Lower lobe of right lung (tissue), 2 donors: ENCODE results near the gene ITGA2. TPM values are rescaled to one million over a fixed set of nuclear protein-coding genes. Genes with fewer than 3 reads are reported as not detected.

Experiments used
- ATAC-seq, 2 donors: fragments of 200-7000 bp; cut with Tn5 transposase; one replicate each; pipeline ENCODE4 v1.9.1; 2020 to 2022; ENCODE audit warnings: mild to moderate bottlenecking in 2 of 2, moderate library complexity in 2 of 2
- DNase-seq: peaks from one replicate; pipeline ENCODE4 v3.0.0-alpha.2; 2020
- H3K27ac ChIP-seq: fragments of 200-600 bp; one replicate; pipeline ENCODE4 v1.8.0; 2022
- H3K27me3 ChIP-seq: fragments of 200-600 bp; one replicate; pipeline ENCODE4 v1.8.0; 2022; ENCODE audit warnings: low read depth
- H3K36me3 ChIP-seq: fragments of 200-600 bp; one replicate; pipeline ENCODE4 v1.8.0; 2022; ENCODE audit warnings: mild to moderate bottlenecking
- H3K4me1 ChIP-seq: fragments of 200-600 bp; one replicate; pipeline ENCODE4 v1.8.0; 2022
- H3K4me3 ChIP-seq: fragments of 200-600 bp; one replicate; pipeline ENCODE4 v1.8.0; 2022; ENCODE audit warnings: mild to moderate bottlenecking
- H3K9me3 ChIP-seq: fragments of 200-600 bp; one replicate; pipeline ENCODE4 v1.8.0; 2022
- intact Hi-C: fragments of 100-400 bp; cut with DNase I; formaldehyde crosslinking; loops from one replicate; pipeline ENCODE4 v1.11.0; 2022
- total RNA-seq: library from RNA; stranded (reverse); fragmentation: NEBNext Ultra II Directional; extraction: Animal tissue kit (Norgen Biotek cat#: 25700); gene quantifications from one replicate; pipeline ENCODE4 v1.2.1, GENCODE V29; 2021
- TF ChIP-seq, protein P1 (sequence below): fragments of 200-600 bp; IDR thresholded peaks from one replicate; pipeline ENCODE4 v1.8.0; 2022; ENCODE audit warnings: antibody characterized with exemption, mild to moderate bottlenecking
- donor health status: DM: no; HTN: yes; CAD: no; lungs with severe emphysema.

Gene ITGA2
- total RNA-seq, 1 donor from 2014 or later: 7.4 TPM

DNA sequence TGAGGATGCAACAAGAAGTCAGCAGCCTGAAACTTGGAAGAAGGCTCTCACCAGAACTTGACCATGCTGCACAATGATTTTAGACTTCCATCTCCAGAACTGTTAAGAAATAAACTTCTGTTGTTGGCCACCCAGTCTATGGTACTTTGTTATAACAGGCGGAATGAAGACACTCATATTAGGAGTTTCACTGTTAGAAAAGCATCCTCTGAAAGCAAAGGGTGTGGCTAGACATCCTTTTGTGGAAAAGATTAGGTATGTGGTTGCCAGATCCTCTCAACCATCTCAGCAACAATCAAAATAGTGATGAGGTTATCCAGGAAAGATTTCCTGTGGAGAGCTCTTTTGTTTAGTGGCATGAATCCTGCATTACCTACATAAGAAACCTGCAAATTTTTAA is 20.7 kb downstream of the ITGA2 start:
- DNase-seq: no peak
- H3K27ac ChIP-seq: no peak overlapping the region
- no peaks in the 10 kb centered on the region for H3K36me3 ChIP-seq
- no peak for ATAC-seq
- intact Hi-C loops: no loop called here
- peaks cover 19% of the 10 kb centered on the region for H3K4me1 ChIP-seq
- no peak overlapping the region for H3K4me3 ChIP-seq
- H3K27me3 ChIP-seq: no peaks in the 10 kb centered on the region
- TF ChIP-seq, protein P1, sequence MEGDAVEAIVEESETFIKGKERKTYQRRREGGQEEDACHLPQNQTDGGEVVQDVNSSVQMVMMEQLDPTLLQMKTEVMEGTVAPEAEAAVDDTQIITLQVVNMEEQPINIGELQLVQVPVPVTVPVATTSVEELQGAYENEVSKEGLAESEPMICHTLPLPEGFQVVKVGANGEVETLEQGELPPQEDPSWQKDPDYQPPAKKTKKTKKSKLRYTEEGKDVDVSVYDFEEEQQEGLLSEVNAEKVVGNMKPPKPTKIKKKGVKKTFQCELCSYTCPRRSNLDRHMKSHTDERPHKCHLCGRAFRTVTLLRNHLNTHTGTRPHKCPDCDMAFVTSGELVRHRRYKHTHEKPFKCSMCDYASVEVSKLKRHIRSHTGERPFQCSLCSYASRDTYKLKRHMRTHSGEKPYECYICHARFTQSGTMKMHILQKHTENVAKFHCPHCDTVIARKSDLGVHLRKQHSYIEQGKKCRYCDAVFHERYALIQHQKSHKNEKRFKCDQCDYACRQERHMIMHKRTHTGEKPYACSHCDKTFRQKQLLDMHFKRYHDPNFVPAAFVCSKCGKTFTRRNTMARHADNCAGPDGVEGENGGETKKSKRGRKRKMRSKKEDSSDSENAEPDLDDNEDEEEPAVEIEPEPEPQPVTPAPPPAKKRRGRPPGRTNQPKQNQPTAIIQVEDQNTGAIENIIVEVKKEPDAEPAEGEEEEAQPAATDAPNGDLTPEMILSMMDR: no peak
- no peaks in the 10 kb centered on the region for H3K9me3 ChIP-seq

DNA sequence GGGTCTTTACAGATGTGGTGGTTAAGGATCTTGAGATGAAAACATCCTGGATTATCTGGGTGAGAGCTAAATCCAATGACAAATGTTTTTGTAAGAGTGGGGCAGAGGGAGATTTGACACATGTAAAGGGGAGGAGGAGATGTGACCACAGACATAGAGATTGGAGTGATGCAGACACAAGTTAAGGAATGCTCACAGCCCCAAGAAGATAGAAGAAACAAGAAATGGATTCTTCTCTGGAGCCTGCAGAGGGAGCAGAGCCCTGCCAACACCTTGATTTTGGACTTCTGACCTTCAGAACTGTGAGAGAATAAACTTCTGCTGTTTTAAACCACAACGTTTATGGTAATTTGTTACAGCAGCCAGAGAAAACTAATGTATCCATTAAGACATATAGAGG is 21.7 kb downstream of the ITGA2 start:
- Histone ChIP-seq H3K4me3 (no peak overlapping the region), H3K36me3 (no peaks in the 10 kb centered on the region), H3K9me3 (no peaks in the 10 kb centered on the region), H3K27me3 (no peaks in the 10 kb centered on the region), H3K4me1 (peaks cover 13% of the 10 kb centered on the region), H3K27ac (no peak overlapping the region)
- intact Hi-C loops: no loop called here
- TF ChIP-seq, protein P1: no peak
- DNase-seq: no peak
- no peak for ATAC-seq

DNA sequence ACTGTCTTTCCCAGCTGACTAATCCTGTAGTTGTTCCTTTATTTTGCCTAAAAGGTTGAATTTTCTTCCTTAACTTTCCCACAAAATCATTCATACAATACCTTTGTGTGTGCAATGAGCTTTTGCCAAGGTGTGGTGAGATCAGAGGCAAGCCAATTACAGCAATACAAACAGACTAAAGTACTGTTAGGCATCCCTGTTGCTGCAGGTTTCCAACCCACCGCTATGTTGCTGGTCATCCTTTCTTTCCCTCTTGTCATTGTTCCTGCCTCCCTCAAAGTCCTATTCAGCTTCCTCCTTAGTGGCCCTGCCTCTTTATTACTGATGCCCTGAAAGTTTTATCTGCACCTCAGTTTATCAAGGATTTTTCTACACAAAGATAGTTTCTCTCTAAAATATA is 22.1 kb downstream of the ITGA2 start:
- no peak for ATAC-seq
- no peak for DNase-seq
- H3K27ac ChIP-seq: no peak overlapping the region
- H3K36me3 ChIP-seq: no peaks in the 10 kb centered on the region
- TF ChIP-seq, protein P1: no peak
- no peaks in the 10 kb centered on the region for H3K9me3 ChIP-seq
- H3K27me3 ChIP-seq: no peaks in the 10 kb centered on the region
- H3K4me3 ChIP-seq: no peak overlapping the region
- intact Hi-C loops: no loop called here
- peaks cover 13% of the 10 kb centered on the region for H3K4me1 ChIP-seq

DNA sequence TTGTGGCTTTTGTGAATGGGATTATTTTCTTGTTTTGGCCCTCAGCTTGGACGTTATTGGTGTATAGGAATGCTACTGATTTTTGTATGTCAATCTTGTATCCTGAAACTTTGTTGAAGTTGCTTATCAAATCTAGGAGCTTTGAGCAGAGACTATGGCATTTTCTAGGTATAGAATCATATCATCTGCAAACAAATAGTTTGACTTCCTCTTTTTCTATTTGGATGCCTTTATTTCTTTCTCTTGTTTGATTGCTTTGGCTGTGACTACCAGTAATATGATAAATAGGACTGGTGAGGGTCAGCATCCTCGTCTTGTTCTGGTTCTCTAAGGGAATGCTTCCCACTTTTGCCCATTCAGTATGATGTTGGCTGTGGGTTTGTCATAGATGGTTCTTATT is 24.7 kb downstream of the ITGA2 start:
- H3K9me3 ChIP-seq: no peaks in the 10 kb centered on the region
- TF ChIP-seq, protein P1: no peak
- no peaks in the 10 kb centered on the region for H3K27me3 ChIP-seq
- H3K4me1 ChIP-seq: no peaks in the 10 kb centered on the region
- intact Hi-C loops: no loop called here
- no peak for DNase-seq
- no peak overlapping the region for H3K27ac ChIP-seq
- no peak for ATAC-seq
- no peaks in the 10 kb centered on the region for H3K36me3 ChIP-seq
- H3K4me3 ChIP-seq: no peak overlapping the region

DNA sequence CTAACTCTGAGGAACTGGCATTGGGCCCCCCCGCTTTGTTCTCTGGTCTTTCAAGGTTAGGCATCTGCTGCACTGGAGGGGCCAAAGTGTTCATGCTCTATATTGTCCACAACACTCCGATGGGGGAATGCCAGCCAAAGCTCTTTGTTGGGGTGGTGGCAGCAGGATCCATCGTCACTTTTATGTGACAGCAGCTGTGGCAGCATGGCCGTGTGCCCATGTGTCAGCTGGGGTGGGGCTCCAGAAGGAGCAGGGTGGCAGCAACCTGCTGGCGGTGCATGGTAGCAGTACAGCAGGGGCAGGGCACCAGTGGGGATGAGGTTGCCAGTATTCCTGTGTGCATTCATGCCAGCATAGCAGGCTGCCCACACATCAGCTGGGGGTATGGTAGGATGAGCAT is 28.2 kb downstream of the ITGA2 start:
- H3K9me3 ChIP-seq: no peaks in the 10 kb centered on the region
- intact Hi-C loops: no loop called here
- H3K36me3 ChIP-seq: no peaks in the 10 kb centered on the region
- H3K27me3 ChIP-seq: no peaks in the 10 kb centered on the region
- no peak for ATAC-seq
- no peak overlapping the region for H3K4me3 ChIP-seq
- H3K27ac ChIP-seq: no peak overlapping the region
- H3K4me1 ChIP-seq: no peaks in the 10 kb centered on the region
- DNase-seq: no peak
- TF ChIP-seq, protein P1: no peak
